Measurements from ENCODE around the gene ALK.

ALK gene

GRCh38 chr2:29733213-29733612, 188.2 kb downstream of the ALK start:
- H3K4me3 ChIP-seq = no peak overlapping the region
- H3K27ac ChIP-seq = no peak overlapping the region

GRCh38 chr2:29731948-29732347, 189.4 kb downstream of the ALK start:
- H3K4me3 ChIP-seq = no peak overlapping the region
- H3K27ac ChIP-seq = no peak overlapping the region

- Histone ChIP-seq H3K4me3 (no peak overlapping the region), H3K27ac (no peak overlapping the region)
These were observed 191.5 kb downstream of the ALK start for GRCh38 chr2:29729932-29730331.

DNA sequence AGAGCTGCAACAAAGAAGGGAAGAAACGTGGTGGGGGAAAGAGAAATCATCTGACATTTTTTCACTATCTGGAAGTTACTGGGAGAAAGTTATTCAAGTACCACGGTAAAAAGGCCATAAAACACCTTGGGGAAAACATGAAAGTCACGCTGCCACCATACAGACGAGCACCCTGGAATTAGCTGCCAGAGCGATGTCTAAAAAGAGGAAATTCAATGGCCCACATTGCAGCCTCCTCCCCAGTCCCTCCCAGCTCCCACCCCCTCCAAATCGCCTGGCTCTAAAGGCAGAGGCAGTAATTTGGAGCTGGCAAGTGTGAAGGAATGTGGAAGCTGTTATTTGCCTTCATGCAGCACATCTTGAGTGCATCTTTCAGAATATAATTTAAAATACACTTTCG, 192.0 kb downstream of the ALK start:
- H3K27ac ChIP-seq = no peak overlapping the region
- H3K4me3 ChIP-seq = no peak overlapping the region

GRCh38 chr2:29726976-29727375, 194.4 kb downstream of the ALK start:
- no peak overlapping the region for H3K27ac ChIP-seq
- no peak overlapping the region for H3K4me3 ChIP-seq

DNA sequence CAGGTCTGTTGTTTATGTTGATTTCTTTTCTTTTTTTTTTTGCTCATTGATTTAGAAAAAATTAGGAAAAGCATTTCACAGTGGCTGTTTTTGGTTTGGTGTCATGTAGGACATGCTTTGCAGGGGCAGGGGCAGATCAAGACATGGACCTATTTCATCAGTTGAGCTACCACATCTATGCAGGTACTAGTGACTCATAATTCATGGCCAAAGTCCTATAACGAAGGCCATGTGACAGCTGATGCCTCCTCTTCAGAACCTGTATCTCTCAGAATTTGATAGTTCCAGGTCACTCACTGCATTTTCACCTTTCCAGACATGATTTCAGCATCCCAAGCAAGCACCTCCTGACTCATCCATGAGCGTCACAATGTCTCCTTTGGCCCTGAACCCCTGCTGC, 195.8 kb downstream of the ALK start:
- H3K27ac ChIP-seq = no peak overlapping the region
- no peak overlapping the region for H3K4me3 ChIP-seq

- H3K4me3 ChIP-seq = no peak overlapping the region
- no peak overlapping the region for H3K27ac ChIP-seq
These were observed 197.1 kb downstream of the ALK start for GRCh38 chr2:29724282-29724681.

DNA sequence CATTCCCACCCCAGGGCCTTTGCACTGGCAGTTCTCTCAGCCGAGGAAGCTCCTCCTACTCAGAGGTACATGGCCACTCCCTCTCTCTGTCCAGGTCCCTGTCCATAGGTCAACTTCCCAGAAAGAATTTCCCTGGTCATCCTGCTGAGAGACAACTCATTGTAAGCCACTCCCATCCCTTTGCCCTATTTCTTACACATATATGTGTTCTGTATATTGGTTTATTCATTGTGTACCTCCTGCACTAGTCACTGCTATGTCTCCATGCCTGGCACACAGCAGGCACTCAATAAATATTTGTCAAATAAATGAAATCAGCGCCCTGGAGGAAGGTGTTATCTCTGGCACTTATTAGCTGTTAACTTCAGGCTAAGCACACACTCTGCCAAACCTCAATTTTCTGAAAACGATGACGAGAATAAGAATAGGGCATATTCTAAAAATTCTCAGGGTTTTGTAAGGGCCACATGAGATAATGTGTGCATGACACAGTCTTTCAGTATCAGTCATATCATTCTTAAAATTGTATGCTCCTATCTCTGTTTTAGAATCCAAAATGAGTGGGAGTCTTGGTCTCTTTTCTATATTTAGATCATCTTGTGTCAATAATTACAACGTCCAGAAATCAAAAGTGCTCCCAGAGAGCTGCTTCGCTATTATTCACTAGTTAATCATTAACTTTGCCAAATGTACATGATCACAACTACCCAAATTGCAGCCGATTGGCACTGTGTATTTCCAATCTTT, 198.0 kb downstream of the ALK start:
- Histone ChIP-seq H3K27ac (no peak overlapping the region), H3K4me3 (no peak overlapping the region)

DNA sequence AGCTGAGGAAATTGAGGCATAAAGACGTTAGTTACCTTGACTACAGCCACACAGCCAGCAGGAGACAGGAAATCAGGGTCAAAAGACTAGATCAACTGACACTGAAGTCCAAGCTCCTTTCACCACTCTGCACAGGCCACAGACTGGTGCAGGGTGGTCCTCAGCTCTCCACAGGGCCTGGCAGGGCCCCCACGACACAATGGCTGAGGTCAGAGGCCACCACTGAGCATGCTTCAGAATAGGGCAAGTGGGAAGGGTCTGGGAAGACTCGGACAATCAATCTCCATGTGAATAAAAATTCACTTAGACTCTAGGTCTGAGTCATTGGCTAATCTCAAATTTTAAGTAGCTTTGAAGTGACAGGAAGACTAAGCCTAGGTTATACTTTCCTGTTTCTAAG, 201.7 kb downstream of the ALK start:
- no peak overlapping the region for H3K27ac ChIP-seq
- H3K4me3 ChIP-seq = no peak overlapping the region

DNA sequence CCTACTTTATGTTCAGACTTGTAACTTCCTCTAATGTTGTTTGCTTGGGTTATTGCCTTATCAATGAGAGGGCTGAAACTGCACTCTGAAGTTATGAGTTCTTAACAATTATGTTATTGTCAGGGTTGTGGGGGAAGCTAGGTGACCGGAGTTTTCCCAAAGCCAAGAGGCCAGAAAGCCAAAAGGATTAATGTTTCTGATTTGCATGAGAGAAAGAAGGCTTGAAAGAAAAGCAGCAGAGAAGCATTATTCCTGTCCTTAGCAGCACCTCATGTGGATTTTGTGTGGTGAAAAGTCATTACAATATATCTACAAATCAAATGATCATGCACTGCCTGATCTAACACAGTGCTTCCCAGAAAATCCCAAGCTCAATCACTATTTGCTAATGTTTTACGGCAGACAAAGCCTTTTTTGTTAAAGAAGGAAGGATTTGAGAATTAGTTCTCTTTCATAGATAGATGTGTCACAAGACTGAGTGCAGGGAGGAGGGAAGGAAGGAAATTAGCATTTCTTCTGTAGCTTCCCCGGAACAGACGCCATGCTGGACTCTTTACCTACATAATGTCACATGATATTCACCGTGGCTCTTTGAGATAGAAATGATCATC, 203.2 kb downstream of the ALK start:
- Histone ChIP-seq H3K27ac (no peak overlapping the region), H3K4me3 (no peak overlapping the region)

GRCh38 chr2:29715655-29716054, 205.7 kb downstream of the ALK start:
- H3K27ac ChIP-seq = no peak overlapping the region
- H3K4me3 ChIP-seq = no peak overlapping the region

DNA sequence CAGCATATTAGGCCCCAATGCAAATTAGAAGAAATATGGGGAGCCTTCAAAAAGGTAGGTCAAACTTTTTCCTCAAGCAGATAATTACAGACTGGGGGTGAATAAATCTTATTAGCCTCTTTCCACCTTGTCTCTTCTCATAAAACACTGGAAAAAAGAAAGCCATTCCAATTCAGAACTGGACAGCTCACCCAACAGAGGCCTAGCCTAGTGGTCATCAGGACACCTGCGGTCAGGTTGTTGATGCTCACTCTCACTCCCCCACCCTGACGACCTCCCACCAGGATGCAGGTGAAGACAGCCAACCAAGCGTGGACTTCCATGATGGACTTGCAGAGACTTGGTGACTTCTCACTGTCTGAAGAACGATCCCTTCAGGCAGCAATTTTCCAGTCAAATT, 207.1 kb downstream of the ALK start:
- Histone ChIP-seq H3K27ac (no peak overlapping the region), H3K4me3 (no peak overlapping the region)

GRCh38 chr2:29706171-29706720, 215.1 kb downstream of the ALK start:
- no peak overlapping the region for H3K27ac ChIP-seq
- H3K4me3 ChIP-seq = no peak overlapping the region

DNA sequence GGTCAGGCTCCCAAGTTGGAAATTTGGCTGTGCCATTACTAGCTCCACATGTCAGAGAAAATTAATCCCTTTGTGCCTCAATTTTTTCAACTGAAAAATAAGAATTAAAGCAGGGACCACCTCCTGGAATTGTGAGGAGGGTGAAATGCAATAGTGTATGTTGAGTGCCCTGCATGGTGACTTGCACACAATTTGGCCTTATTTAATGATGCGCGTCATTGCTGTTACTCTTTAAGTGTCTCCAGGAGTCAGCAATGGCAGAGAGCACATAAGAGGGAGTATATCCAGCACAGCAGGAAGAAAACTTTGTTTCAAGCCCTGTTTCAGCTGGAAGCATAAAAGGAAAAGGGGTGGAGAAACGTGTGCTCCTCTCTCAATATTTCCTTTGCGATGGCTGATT, 215.8 kb downstream of the ALK start:
- Histone ChIP-seq H3K27ac (no peak overlapping the region), H3K4me3 (no peak overlapping the region)

- H3K4me3 ChIP-seq = no peak overlapping the region
- no peak overlapping the region for H3K27ac ChIP-seq
These were observed 218.1 kb downstream of the ALK start for GRCh38 chr2:29703336-29703735.

DNA sequence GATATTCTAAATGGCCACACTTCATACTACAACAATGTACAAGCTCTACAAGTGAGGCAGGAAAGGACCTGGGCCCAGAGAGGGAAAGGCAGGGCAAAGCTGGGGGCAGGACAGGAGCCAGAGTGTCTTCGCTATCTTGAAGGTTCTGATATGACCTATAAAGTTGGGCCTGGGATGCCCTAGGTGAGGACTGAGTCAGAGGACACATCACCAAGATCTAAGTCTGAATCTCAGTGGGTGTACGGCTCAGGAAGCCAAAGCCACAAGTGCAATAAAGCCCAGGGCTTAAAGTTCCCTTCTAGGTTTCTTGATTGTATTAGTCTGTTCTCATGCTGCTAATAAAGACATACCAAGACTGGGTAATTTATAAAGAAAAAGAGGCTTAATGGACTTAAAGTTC, 219.1 kb downstream of the ALK start:
- no peak overlapping the region for H3K4me3 ChIP-seq
- no peak overlapping the region for H3K27ac ChIP-seq

DNA sequence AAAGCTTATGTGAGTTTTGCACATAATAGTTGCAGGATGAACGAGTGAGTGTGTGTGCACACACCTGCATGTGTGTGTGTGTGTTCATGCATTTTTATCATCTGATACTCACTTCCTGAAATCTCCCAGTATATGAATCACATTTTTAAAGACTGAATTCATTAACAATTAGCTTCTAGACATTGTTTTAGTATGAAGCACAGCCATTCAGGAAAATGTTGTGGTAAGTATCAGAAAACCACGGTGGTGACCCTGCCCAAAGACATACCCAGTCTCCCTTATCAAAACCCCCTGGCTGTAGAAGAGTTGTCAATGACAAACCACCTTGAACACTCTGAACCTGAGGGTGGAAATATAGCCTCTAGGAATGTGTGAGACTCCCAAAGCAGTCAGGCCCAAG, 220.8 kb downstream of the ALK start:
- Histone ChIP-seq H3K4me3 (no peak overlapping the region), H3K27ac (no peak overlapping the region)

DNA sequence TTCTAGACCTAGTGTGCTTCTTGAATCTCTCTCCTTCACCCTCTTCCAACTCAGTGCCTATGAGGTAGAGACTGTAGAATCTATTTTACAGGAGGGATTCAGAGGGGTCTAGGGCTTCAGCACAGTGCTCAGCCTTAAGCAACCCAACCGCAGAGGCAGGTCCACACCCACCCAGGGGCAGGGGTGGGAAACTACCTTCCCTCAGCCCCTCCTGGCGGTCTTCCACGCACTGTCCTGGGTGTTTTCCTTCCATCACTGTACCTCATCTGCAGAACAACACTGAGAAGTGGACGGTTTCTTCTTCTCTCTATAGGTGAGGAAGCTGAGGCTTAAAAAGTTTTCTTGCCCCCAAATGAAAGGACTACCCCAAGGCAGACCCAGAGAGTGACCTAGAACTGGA, 222.3 kb downstream of the ALK start:
- Histone ChIP-seq H3K4me3 (no peak overlapping the region), H3K27ac (no peak overlapping the region)

DNA sequence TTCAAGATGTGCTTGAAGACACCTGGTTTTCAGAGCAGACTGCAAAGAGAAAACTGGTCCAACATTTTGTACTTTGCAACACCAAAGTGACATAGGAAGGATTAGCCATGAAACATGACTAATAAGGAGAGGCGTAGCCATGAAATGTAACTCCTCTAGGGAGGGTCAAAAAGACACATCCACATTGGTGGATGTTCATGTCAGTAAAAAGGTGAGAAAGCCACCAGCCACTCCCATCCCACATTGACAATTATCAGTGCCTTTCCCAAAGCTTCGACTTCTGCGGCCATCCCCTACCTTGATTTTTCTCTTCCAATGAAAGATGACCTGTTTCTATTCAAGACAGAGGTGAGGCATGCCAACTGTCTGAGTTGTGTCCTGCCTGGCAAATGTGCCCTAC, 223.2 kb downstream of the ALK start:
- Histone ChIP-seq H3K4me3 (no peak overlapping the region), H3K27ac (no peak overlapping the region)

DNA sequence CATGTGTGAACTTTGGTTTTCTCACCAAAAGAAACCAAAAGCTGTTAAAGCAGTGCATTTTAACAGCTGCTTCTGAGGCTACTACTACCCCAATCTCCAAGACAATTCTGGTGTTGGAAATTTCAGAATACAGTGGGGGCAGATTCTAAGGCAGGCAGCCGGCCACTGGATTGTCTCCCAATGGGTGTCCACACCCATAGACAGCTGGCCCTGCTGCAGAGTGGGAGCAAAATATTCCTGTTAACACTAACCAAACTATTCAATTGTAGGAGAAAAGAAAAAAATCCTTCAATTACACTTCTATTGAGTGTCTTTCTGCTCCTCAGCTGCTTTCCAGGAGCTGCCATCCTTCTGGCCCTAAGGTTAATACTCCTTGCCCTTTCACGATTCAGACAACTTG, 223.7 kb downstream of the ALK start:
- Histone ChIP-seq H3K4me3 (no peak overlapping the region), H3K27ac (no peak overlapping the region)

DNA sequence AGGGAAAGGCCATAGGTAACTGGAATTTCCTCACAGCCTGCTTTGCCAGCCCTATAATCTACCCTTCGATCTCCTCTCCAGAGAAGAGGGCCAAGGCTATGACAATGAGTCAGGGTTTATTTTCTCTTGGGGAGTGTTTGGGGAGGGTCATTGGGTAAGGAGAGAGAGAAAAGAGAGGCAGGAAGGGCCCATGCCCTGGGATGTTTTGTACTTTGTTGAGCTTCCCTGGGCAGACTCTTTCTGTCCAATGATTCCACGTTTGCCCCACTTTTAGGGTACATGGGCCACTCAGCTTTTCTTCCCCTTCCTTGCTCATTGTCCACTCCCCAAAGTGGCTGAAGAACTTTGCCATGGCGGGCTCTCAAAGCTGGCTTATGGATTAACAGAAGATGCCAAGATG, 224.2 kb downstream of the ALK start:
- Histone ChIP-seq H3K27ac (no peak overlapping the region), H3K4me3 (no peak overlapping the region)

- no peak overlapping the region for H3K4me3 ChIP-seq
- no peak overlapping the region for H3K27ac ChIP-seq
These were observed 226.6 kb downstream of the ALK start for GRCh38 chr2:29694741-29695140.

Data from skin epidermis (tissue), 12 donors.